Loucy (cell line): ENCODE data around the gene NEMP2.

ENCODE experiments used
- H2AFZ ChIP-seq: fragments of 200-600 bp; sonication (generic); 2 replicates; pipeline ENCODE4 v1.6.0; 2016; ENCODE audit warnings: antibody characterized with exemption, mild to moderate bottlenecking, low read length, moderate library complexity
- H3F3A ChIP-seq: fragments of 200-600 bp; 2 replicates; pipeline ENCODE4 v1.6.0; 2016; ENCODE audit warnings: antibody characterized with exemption, low read depth, mild to moderate bottlenecking
- H3K27me3 ChIP-seq: fragments of 200-600 bp; sonication (generic); 2 replicates; pipeline ENCODE4 v1.6.1; 2014; ENCODE audit warnings: low read length, mild to moderate bottlenecking; ENCODE audit not compliant: insufficient read depth, poor library complexity, severe bottlenecking
- H3K36me3 ChIP-seq: fragments of 200-600 bp; sonication (generic); 2 replicates; pipeline ENCODE4 v1.6.1; 2016; ENCODE audit warnings: low read length; ENCODE audit not compliant: insufficient read depth
- H3K4me1 ChIP-seq: fragments of 200-600 bp; sonication (generic); 2 replicates; pipeline ENCODE4 v1.5.1; 2014; ENCODE audit warnings: low read length, mild to moderate bottlenecking; ENCODE audit not compliant: insufficient read depth, poor library complexity, severe bottlenecking
- H3K4me2 ChIP-seq: fragments of 200-600 bp; sonication (generic); 2 replicates; pipeline ENCODE4 v1.6.0; 2014; ENCODE audit warnings: antibody characterized with exemption, low read length, low read depth, mild to moderate bottlenecking; ENCODE audit not compliant: poor library complexity, severe bottlenecking
- H3K4me3 ChIP-seq: fragments of 200-600 bp; sonication (generic); 2 replicates; pipeline ENCODE4 v1.5.1; 2014; ENCODE audit warnings: low read length, mild to moderate bottlenecking, mixed read lengths; ENCODE audit not compliant: poor library complexity, severe bottlenecking
- H3K79me2 ChIP-seq: fragments of 200-600 bp; sonication (generic); 2 replicates; pipeline ENCODE4 v1.6.1; 2014; ENCODE audit warnings: low read length; ENCODE audit not compliant: insufficient read depth
- H3K9ac ChIP-seq: fragments of 200-600 bp; sonication (generic); 2 replicates; pipeline ENCODE4 v1.6.0; 2014; ENCODE audit warnings: mild to moderate bottlenecking, low read depth, low read length, moderate library complexity; ENCODE audit not compliant: poor library complexity, severe bottlenecking
- H3K9me2 ChIP-seq: fragments of 200-600 bp; sonication (generic); replicated peaks from 2 replicates; pipeline ENCODE4 v1.6.1; 2016; ENCODE audit warnings: low read depth, low read length, mixed read lengths
- H3K9me3 ChIP-seq: fragments of 200-600 bp; sonication (generic); 2 replicates; pipeline ENCODE4 v1.6.1; 2014; ENCODE audit warnings: mild to moderate bottlenecking, antibody characterized with exemption, low read length, low read depth; ENCODE audit not compliant: insufficient read depth
- H4K20me1 ChIP-seq: fragments of 200-600 bp; sonication (generic); 2 replicates; pipeline ENCODE4 v1.6.0; 2014; ENCODE audit warnings: antibody characterized with exemption, low read length, mild to moderate bottlenecking; ENCODE audit not compliant: insufficient read depth, poor library complexity, severe bottlenecking
- EZH2phosphoT487 ChIP-seq: fragments of 200-600 bp; IDR thresholded peaks from 2 replicates; pipeline ENCODE4 v1.6.1; 2018; ENCODE audit warnings: antibody characterized with exemption, mild to moderate bottlenecking, moderate library complexity, borderline replicate concordance
- TF ChIP-seq, protein P1 (sequence below): fragments of 200-600 bp; sonication (generic); conservative IDR thresholded peaks from 2 replicates; pipeline ENCODE4 v1.5.1; 2014; ENCODE audit warnings: mild to moderate bottlenecking, antibody characterized with exemption, low read length

The NEMP2 gene

DNA sequence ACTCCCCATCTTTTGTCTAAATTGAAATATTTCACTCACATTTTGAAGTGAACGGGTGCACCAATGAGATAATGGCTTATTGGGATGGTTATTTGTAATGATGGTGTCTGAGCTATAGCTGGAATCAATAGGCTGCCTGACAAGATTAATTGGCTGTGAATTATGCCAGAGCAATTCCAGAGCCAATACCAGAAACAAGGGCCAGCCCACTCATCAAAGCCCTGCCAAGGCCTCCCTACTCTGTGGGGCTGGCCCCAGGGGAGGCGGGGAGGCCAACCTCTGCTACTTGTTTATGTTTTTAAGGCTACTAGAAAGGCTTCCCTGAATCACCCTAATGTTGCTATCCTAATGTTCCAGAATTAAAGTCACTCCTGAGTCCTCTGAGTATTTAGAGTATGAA lies 29.1 kb upstream of the NEMP2 start:
- no peaks in the 10 kb centered on the region for H3K36me3 ChIP-seq
- no peak overlapping the region for H3K4me3 ChIP-seq
- H3K4me1 ChIP-seq: no peaks in the 10 kb centered on the region
- no peak overlapping the region for H3K9ac ChIP-seq
- H3K9me3 ChIP-seq: peaks cover 7% of the 10 kb centered on the region; the same call in 1 of the 2 replicates
- H3K79me2 ChIP-seq: no peaks in the 10 kb centered on the region
- H4K20me1 ChIP-seq: no peaks in the 10 kb centered on the region
- H3K9me2 ChIP-seq: no peaks in the 10 kb centered on the region
- TF ChIP-seq, protein P1, sequence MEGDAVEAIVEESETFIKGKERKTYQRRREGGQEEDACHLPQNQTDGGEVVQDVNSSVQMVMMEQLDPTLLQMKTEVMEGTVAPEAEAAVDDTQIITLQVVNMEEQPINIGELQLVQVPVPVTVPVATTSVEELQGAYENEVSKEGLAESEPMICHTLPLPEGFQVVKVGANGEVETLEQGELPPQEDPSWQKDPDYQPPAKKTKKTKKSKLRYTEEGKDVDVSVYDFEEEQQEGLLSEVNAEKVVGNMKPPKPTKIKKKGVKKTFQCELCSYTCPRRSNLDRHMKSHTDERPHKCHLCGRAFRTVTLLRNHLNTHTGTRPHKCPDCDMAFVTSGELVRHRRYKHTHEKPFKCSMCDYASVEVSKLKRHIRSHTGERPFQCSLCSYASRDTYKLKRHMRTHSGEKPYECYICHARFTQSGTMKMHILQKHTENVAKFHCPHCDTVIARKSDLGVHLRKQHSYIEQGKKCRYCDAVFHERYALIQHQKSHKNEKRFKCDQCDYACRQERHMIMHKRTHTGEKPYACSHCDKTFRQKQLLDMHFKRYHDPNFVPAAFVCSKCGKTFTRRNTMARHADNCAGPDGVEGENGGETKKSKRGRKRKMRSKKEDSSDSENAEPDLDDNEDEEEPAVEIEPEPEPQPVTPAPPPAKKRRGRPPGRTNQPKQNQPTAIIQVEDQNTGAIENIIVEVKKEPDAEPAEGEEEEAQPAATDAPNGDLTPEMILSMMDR: no peak
- no peak for TF ChIP-seq EZH2phosphoT487
- no peaks in the 10 kb centered on the region for H3K27me3 ChIP-seq
- H2AFZ ChIP-seq: no peak overlapping the region
- H3F3A ChIP-seq: no peaks in the 10 kb centered on the region
- H3K4me2 ChIP-seq: no peak overlapping the region

DNA sequence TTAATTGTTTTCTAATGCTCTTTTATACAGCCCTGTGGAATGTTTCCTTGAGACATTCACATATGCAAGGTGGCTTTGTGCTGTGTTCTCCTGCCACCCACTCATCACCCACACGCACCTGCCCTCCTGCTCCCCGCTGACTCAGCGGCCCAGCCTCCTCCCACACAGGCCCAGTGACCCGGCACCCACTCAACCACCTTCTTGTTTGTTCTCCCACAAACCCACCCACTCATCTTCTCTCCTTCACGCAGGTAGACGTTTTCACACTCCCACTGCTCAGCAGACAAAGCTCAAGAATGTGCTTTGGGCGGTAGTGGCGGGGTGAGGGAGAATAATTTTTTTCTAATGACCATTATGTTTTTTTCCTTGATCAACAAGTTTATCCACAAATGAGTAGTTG lies 28.6 kb upstream of the NEMP2 start:
- Histone ChIP-seq H4K20me1 (no peaks in the 10 kb centered on the region), H3K36me3 (no peaks in the 10 kb centered on the region), H3K4me3 (no peak overlapping the region), H2AFZ (no peak overlapping the region), H3K9me2 (no peaks in the 10 kb centered on the region), H3K27me3 (no peaks in the 10 kb centered on the region), H3K9ac (no peak overlapping the region), H3K9me3 (peaks cover 7% of the 10 kb centered on the region; the same call in 1 of the 2 replicates), H3K4me1 (no peaks in the 10 kb centered on the region), H3K4me2 (no peak overlapping the region), H3K79me2 (no peaks in the 10 kb centered on the region), H3F3A (no peaks in the 10 kb centered on the region)
- TF ChIP-seq, protein P1: no peak
- no peak for TF ChIP-seq EZH2phosphoT487

DNA sequence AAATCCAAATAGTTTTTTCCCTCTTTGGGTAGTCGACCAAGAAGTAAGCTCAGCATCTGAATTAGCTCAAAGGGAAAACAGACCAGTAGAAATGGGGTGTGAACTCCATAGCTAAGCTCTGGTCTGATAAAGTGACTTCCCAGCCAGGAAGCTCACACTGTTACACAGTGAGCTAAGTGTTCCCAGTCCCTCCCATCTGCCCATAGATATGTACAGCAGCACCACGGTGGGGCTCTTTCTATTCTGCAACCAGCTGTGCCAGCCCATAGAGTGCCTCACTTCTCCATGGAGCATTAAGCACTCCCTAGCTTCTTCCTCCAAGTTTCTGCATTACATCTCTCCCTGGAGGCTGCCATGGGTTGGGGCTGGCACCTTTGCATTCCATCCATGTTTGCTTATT lies 27.6 kb upstream of the NEMP2 start:
- Histone ChIP-seq H3K9me3 (peaks cover under 1% of the 10 kb centered on the region; the same call in 1 of the 2 replicates), H3K4me2 (no peak overlapping the region), H3K36me3 (no peaks in the 10 kb centered on the region), H2AFZ (no peak overlapping the region), H3K79me2 (no peaks in the 10 kb centered on the region), H3K9ac (no peak overlapping the region), H3K27me3 (no peaks in the 10 kb centered on the region), H4K20me1 (no peaks in the 10 kb centered on the region), H3K4me3 (no peak overlapping the region), H3F3A (no peaks in the 10 kb centered on the region), H3K9me2 (no peaks in the 10 kb centered on the region), H3K4me1 (no peaks in the 10 kb centered on the region)
- TF ChIP-seq, protein P1: no peak
- TF ChIP-seq EZH2phosphoT487: no peak
